Measurements from ENCODE around the gene SSR1.

Gene SSR1

GRCh38 chr6:7239590-7239948 lies 73.4 kb downstream of the SSR1 start:
- DNase-seq (ENCODE audit: low read depth, low spot score): no peak

GRCh38 chr6:7238900-7239589 lies 74.0 kb downstream of the SSR1 start:
- DNase-seq (ENCODE audit: low read depth, low spot score): no peak

- DNase-seq (ENCODE audit: low read depth, low spot score): no peak
These were observed 74.5 kb downstream of the SSR1 start for GRCh38 chr6:7238526-7238899.

- DNase-seq (ENCODE audit: low read depth, low spot score): no peak
These were observed 75.3 kb downstream of the SSR1 start for GRCh38 chr6:7237653-7238188.

- DNase-seq (ENCODE audit: low read depth, low spot score): no peak
These were observed 76.4 kb downstream of the SSR1 start for GRCh38 chr6:7236306-7237209.

GRCh38 chr6:7235712-7236305 lies 77.2 kb downstream of the SSR1 start:
- DNase-seq (ENCODE audit: low read depth, low spot score): no peak

- DNase-seq (ENCODE audit: low read depth, low spot score): no peak
These were observed 78.5 kb downstream of the SSR1 start for GRCh38 chr6:7234547-7234946.

GRCh38 chr6:7232351-7232750 lies 80.6 kb downstream of the SSR1 start:
- DNase-seq (ENCODE audit: low read depth, low spot score): no peak

GRCh38 chr6:7230956-7231713 lies 81.9 kb downstream of the SSR1 start:
- no peak for DNase-seq (ENCODE audit: low read depth, low spot score)

GRCh38 chr6:7230327-7230691 lies 82.7 kb downstream of the SSR1 start:
- no peak for DNase-seq (ENCODE audit: low read depth, low spot score)

GRCh38 chr6:7229376-7230326 lies 83.3 kb downstream of the SSR1 start:
- DNase-seq (ENCODE audit: low read depth, low spot score): no peak

GRCh38 chr6:7228662-7229375 lies 84.2 kb downstream of the SSR1 start:
- DNase-seq (ENCODE audit: low read depth, low spot score): no peak

GRCh38 chr6:7224731-7225130 lies 88.3 kb downstream of the SSR1 start:
- no peak for DNase-seq (ENCODE audit: low read depth, low spot score)

- DNase-seq (ENCODE audit: low read depth, low spot score): no peak
These were observed 90.8 kb downstream of the SSR1 start for GRCh38 chr6:7222197-7222596.

GRCh38 chr6:7219310-7219709 lies 93.7 kb downstream of the SSR1 start:
- no peak for DNase-seq (ENCODE audit: low read depth, low spot score)

- DNase-seq (ENCODE audit: low read depth, low spot score): no peak
These were observed 94.5 kb downstream of the SSR1 start for GRCh38 chr6:7218406-7218988.
